HG02938 (cell line): ENCODE results near the gene KCNG4.

Source experiments
- ATAC-seq: cut with Tn5 transposase; IDR thresholded peaks from one replicate; pipeline ENCODE4 v1.9.1; 2021; ENCODE audit warnings: mild to moderate bottlenecking, moderate library complexity; ENCODE audit not compliant: unreplicated experiment

The KCNG4 gene

GRCh38 chr16:84186685-84187437 is 53.0 kb downstream of the KCNG4 start, which contains the start of gene TAF1C:
TSS of gene TAF1C (minus strand) at chr16:84187057. CDS start at chr16:84184988, 2,069 bp downstream.
- peak; percentile 89 for ATAC-seq

DNA sequence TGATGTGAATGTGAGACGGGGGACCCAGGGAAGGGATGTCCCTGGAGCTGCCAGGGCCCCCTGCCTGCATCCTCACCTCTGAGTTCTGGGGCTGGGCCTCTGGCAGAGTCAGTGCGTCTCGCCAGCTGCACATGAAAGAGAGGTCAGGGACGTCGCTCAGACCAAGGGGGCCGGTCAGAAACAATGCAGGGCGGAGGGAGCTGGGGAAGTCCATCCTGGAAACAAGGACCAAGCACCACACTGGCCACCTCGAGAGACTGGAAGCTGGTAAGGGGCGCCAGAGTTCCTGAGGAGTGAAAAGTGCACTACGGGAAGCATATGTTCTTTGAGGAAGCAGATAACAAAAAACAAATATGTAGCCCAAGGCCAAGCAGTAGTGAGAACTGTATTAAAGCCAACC is 55.0 kb downstream of the KCNG4 start:
- ATAC-seq, result no peak

DNA sequence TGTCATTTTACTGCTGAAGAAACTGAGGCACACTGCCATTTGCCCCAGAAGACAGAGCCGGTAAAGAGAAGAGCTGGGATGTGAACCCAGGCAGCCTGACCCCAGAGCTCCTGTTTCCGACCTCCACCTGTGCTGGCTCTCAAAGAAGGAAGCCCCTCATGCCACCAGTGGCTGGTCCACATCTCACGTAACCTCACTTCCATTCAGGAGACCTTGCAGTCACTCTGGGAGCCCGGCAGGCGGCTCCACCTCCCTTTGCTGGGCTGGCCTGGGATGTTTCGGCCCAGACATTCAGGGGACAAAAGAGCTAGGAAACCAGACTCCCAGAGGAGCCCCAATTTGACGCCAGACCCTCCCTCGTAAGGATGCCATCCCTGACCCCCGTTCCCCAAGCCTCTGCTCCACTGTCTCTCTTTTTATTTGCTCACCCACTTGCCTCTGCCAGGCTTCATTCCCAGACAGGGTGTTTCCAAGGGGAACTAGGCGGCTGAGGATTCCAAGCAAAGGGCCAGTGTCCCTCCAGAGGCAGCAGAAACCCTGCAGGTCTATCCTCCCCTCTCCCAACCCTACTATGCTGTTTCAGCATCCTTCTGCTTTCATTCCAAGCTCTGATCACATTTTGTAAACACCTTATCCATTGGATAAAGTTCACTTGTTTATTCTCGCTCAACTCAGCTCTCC is 55.8 kb downstream of the KCNG4 start:
- ATAC-seq, result no peak

DNA sequence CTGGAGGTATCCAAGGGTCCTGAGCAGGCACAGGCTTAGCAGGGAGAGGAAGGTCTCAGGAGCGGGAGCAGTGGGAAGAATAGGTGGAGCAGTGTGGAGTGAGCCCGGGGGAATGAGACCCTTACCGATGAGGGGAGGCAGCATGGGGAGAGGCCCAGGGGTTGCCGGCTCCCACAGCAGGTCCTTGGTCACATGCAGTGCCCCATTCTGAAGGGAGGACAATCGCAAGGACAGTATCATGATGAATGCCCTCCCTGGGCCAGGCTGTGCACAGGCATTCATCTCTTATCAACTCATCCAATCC is 56.3 kb downstream of the KCNG4 start:
- ATAC-seq, result no peak

DNA sequence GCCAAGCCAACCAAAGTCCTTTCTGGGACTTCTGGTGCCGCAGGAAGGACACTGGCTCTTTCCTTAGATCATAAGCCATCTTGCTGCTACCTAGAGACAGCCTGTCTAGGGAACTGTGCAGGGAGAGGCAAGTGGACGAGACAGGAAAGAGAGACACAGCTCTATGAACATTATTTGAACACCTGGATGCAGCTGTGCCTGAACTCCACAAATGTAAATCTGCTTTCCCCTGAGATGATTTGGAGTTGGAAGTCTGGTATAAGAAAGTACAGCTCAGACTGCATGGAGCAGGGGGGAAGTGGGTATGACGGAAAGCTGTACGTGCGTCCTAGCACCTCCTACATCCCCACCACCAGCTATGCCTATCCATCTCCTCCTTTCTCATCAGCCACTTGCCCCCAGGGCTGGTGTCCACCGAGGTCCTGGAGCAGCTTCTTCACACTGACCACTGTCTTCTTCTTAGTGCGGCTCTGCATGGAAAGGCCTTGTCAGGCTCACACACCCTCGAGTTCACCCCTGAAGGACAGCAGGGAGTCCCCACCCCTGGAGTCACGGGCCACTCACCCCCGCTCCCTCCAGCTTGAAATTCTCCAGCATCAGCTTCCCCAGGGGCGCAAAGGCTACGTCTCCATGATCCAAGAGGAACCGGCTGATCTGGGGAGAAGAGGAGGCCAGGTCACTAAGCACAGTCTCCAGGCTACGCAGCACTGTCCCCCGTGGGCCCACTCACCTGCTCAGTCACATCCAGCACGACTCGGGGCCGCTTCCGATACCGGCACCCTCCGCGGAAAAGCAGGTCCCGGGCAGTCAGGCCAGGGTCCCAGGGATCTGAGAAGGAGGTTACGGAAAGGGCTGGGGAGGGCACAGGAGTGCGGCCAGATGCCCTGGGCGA is 56.9 kb downstream of the KCNG4 start:
- ATAC-seq, result no peak

GRCh38 chr16:84182104-84182503 is 57.7 kb downstream of the KCNG4 start:
- ATAC-seq, result no peak

- no peak for ATAC-seq
These were observed 58.5 kb downstream of the KCNG4 start for GRCh38 chr16:84181144-84181915.

DNA sequence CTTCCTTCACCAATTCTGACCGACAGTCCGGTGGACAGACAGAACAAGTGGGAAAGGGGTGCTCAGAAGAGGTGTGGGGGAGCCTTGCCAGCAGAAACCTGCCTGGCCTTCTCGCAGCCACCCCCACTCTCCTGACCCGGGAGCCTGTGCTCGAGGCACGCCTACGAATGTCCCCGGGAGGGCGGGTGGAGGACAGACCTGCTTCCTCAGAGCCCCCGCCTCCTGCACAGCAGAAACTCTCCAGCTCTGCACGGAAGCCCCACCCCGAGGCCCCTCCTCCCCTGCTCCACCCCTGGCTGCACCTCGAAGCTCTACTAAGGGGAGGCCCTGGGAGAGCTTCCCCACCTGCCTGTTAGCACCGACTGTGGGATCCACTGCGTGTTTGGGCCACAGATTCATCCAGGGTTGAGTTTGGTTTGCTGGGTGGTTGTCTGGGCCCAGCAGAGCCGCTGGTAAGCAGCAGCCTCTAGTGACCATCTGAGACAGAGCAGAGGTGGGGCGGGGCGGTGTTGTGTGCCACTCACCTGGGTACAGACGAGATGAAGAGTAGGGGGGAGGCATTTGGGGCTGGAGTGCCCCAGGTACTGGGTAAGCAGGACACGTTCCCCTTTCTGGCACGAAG is 59.2 kb downstream of the KCNG4 start:
- ATAC-seq, result no peak

DNA sequence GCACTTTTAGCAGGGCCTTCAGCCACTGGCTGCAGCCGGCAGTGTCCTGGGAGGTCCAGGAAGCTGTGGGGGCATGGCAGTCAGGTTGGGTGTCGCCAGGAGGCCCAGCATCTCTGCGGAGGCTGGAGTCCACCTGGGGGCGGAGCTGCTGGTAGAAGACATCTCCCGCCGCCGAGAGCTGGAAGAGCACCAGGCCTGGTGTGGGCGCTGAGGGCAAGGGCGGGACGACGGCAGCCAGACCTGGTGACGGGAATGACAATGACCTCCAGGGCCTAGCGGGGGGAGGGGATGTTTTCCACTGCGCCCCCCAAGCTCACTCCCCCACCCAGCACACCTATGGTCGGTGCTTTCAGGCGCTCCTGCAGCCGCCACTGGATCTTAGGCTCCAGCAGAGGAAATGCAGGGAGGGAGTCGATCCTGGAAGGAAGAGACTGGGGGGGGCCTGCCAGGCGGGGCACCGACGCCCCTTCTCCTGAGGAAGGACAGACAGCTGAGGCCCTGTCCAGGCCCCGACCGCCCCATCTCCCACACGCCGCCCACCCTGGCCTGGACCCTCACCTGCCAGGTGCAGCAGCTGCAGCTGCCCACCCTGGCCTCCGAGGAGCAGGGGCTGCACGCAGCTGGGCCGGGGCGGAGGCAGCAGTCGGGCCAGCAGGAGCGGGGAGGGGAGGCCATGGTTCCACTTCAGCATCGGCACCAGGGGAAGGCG is 60.0 kb downstream of the KCNG4 start:
- no peak for ATAC-seq

GRCh38 chr16:84178892-84179611 is 60.8 kb downstream of the KCNG4 start:
- ATAC-seq, result no peak

GRCh38 chr16:84178146-84178765 is 61.6 kb downstream of the KCNG4 start:
- ATAC-seq, result no peak

- ATAC-seq, result no peak
These were observed 62.1 kb downstream of the KCNG4 start for GRCh38 chr16:84177741-84178073.

GRCh38 chr16:84176192-84177053 is 63.4 kb downstream of the KCNG4 start:
- no peak for ATAC-seq

- peak; percentile 85 for ATAC-seq
These were observed 64.3 kb downstream of the KCNG4 start for GRCh38 chr16:84175350-84176081.

DNA sequence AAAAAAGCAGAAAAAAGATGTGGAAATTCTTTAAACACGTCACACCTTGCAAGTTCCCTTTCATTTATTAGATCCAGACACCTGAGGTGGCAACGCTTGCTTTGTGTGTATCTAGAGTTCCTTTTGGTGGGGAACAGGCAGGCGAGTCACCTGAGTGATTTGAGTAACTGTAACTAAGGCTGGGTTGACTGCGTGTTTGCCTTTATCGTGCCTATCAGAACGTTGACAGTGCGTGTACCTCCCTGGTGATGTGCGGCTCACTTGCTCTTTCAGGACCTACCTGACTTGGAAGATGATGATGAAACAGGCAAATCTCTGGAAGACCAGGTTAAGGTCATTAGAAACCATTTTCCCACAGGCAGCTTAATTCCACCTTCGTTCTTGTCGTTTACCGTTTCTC is 65.4 kb downstream of the KCNG4 start:
- no peak for ATAC-seq

DNA sequence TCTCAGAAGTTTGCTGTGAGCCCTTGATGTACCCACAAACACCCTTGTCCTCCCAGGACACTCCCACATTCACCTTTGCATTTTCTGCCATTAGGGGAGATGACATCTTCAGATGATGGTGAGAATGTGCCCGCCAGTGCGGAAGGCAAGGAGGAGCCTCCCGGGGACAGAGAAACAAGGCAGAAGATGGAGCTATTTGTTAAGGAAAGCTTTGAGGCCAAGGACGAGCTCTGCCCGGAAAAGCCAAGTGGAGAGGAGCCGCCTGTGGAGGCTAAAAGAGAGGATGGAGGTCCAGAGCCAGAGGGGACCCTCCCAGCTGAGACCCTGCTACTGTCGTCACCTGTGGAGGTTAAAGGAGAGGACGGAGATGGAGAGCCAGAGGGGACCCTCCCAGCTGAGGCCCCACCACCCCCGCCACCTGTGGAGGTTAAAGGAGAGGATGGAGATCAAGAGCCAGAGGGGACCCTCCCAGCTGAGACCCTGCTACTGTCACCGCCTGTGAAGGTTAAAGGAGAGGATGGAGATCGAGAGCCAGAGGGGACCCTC is 70.0 kb downstream of the KCNG4 start:
- no peak for ATAC-seq
